HepG2 (cell line): Measurements from ENCODE around the gene PNMA8C.

Experiments
- EZH2 ChIP-seq: conservative IDR thresholded peaks from 2 replicates; pipeline ENCODE4 v1.6.1; 2012; ENCODE audit warnings: mild to moderate bottlenecking, low read depth, low read length, moderate library complexity
- GABPA ChIP-seq, 2 experiments: IDR thresholded peaks; 2 replicates each; pipeline ENCODE4 v1.6.1; 2011 to 2016; ENCODE audit warnings: low read depth in 2 of 2, low read length in 1 of 2, missing biosample characterization in 1 of 2, missing genetic modification characterization in 1 of 2
- HMG20A ChIP-seq: IDR thresholded peaks from 2 replicates; pipeline ENCODE4 v1.6.1; 2016; ENCODE audit warnings: borderline replicate concordance
- KDM5B ChIP-seq: sonication (generic); formaldehyde crosslinking; IDR thresholded peaks from 2 replicates; pipeline ENCODE4 v1.4.0; 2020; ENCODE audit warnings: missing genetic modification reagents, mild to moderate bottlenecking, borderline replicate concordance
- RFX5 ChIP-seq: IDR thresholded peaks from 2 replicates; pipeline ENCODE4 v1.6.1; 2011; ENCODE audit warnings: low read depth, low read length, improper control_type of control experiment
- SOX6 ChIP-seq, 2 experiments: fragments of 450-650 bp in 1 of 2; sonication (generic) in 1 of 2; formaldehyde crosslinking in 1 of 2; IDR thresholded peaks; 2 replicates each; pipeline versions ENCODE4 v1.4.0 to v1.6.1; 2017 to 2020; ENCODE audit warnings: antibody characterized with exemption in 1 of 2, mild to moderate bottlenecking in 1 of 2, missing genetic modification reagents in 1 of 2
- ZNF530 ChIP-seq: sonication (generic); formaldehyde crosslinking; IDR thresholded peaks from 2 replicates; pipeline ENCODE4 v1.5.0; 2020; ENCODE audit warnings: low read depth, mild to moderate bottlenecking, missing genetic modification reagents
- TF ChIP-seq, protein P1 (sequence below): sonication (generic); formaldehyde crosslinking; IDR thresholded peaks from 2 replicates; pipeline ENCODE4 v1.5.0; 2020; ENCODE audit warnings: mild to moderate bottlenecking, missing genetic modification reagents, moderate library complexity
- TF ChIP-seq, protein P2 (sequence below): IDR thresholded peaks from 2 replicates; pipeline ENCODE4 v1.6.1; 2018; ENCODE audit warnings: missing genetic modification reagents, mild to moderate bottlenecking, missing compliant biosample characterization

DNA sequence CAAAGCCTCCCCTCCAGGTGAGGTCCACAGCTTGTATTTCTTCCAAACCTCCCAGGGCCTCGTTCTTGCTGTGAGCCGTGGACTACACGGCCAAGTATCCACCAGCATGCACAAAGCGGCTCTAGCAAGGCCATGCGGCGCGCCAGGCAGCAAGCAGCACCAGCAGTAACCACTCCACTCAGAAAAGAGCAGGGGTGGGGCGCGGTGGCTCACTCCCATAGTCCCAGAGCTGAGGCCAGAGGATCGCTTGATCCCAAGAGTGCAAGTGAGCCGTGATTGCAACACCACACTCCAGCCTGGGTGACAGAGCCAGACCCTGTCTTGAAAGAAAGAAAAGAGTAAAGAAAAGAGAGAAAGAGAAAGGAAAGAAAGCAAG lies 20.1 kb downstream of the PNMA8C start:
- TF ChIP-seq, protein P1, sequence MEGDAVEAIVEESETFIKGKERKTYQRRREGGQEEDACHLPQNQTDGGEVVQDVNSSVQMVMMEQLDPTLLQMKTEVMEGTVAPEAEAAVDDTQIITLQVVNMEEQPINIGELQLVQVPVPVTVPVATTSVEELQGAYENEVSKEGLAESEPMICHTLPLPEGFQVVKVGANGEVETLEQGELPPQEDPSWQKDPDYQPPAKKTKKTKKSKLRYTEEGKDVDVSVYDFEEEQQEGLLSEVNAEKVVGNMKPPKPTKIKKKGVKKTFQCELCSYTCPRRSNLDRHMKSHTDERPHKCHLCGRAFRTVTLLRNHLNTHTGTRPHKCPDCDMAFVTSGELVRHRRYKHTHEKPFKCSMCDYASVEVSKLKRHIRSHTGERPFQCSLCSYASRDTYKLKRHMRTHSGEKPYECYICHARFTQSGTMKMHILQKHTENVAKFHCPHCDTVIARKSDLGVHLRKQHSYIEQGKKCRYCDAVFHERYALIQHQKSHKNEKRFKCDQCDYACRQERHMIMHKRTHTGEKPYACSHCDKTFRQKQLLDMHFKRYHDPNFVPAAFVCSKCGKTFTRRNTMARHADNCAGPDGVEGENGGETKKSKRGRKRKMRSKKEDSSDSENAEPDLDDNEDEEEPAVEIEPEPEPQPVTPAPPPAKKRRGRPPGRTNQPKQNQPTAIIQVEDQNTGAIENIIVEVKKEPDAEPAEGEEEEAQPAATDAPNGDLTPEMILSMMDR (CRISPR knock-in tag): no peak
- TF ChIP-seq HMG20A (CRISPR knock-in tag): no peak
- TF ChIP-seq RFX5: no peak
- TF ChIP-seq ZNF530 (CRISPR knock-in tag): no peak
- no peak for TF ChIP-seq GABPA (IDR thresholded peaks at IDR 0.05; ENCODE audit: low read depth, low read length)
- no peak for TF ChIP-seq GABPA (CRISPR knock-in tag; IDR thresholded peaks at IDR 0.05; ENCODE audit: low read depth)
- no peak for TF ChIP-seq SOX6 (IDR thresholded peaks at IDR 0.05)
- no peak for TF ChIP-seq SOX6 (CRISPR knock-in tag; IDR thresholded peaks at IDR 0.05)
- TF ChIP-seq EZH2: no peak
- TF ChIP-seq KDM5B (CRISPR knock-in tag): no peak
- TF ChIP-seq, protein P2, sequence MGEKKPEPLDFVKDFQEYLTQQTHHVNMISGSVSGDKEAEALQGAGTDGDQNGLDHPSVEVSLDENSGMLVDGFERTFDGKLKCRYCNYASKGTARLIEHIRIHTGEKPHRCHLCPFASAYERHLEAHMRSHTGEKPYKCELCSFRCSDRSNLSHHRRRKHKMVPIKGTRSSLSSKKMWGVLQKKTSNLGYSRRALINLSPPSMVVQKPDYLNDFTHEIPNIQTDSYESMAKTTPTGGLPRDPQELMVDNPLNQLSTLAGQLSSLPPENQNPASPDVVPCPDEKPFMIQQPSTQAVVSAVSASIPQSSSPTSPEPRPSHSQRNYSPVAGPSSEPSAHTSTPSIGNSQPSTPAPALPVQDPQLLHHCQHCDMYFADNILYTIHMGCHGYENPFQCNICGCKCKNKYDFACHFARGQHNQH (CRISPR knock-in tag): no peak
